ENCODE measurements around the gene ZNF177.

The ZNF177 gene

DNA sequence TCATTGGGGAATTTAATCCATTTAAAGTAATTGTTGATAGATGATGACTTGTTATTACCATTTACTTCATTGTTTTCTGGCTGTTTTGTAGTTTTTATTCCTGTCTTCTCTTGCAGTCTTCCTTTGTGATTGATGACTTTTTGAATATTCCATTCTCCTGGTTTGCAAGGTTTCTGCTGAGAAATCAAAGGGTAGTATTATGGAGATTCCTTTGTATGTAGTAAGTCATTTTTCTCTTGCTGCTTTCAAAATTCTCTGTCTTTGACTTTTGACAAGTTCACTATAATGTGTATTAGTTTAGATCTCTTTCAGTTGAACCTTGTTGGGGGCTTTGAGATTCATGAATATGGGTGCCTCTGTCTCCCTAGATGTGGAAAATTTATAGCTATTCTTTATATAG, 32.8 kb upstream of the ZNF177 start:
- no peak overlapping the region for H3K4me3 ChIP-seq (ENCODE audit: low read length)
- no peak for DNase-seq (ENCODE audit: low read depth)
- TF ChIP-seq, protein P1, sequence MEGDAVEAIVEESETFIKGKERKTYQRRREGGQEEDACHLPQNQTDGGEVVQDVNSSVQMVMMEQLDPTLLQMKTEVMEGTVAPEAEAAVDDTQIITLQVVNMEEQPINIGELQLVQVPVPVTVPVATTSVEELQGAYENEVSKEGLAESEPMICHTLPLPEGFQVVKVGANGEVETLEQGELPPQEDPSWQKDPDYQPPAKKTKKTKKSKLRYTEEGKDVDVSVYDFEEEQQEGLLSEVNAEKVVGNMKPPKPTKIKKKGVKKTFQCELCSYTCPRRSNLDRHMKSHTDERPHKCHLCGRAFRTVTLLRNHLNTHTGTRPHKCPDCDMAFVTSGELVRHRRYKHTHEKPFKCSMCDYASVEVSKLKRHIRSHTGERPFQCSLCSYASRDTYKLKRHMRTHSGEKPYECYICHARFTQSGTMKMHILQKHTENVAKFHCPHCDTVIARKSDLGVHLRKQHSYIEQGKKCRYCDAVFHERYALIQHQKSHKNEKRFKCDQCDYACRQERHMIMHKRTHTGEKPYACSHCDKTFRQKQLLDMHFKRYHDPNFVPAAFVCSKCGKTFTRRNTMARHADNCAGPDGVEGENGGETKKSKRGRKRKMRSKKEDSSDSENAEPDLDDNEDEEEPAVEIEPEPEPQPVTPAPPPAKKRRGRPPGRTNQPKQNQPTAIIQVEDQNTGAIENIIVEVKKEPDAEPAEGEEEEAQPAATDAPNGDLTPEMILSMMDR (conservative IDR thresholded peaks at IDR 0.05; ENCODE audit: low read depth, low read length) = no peak

DNA sequence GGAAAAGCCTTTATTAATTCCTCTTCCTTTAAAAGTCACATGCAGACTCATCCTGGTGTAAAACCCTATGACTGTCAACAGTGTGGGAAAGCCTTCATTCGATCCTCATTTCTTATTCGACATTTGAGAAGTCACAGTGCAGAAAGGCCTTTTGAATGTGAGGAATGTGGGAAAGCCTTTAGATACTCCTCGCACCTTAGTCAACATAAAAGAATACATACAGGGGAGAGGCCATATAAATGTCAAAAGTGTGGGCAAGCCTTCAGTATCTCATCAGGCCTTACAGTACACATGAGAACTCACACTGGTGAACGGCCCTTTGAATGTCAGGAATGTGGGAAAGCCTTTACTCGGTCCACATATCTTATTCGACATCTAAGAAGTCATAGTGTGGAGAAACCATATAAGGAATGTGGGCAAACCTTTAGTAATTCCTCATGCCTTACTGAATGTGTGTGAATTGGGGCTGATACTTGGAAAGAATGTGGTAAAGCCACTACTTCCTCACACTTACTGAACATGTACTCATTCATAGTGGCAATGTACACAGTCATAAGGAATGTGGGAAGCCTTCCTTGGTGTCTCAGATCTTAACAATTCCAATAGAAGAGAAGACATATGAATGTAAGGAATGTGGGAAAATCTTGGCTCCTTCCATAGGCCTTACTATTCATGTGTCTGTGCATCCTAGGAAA, 20.1 kb upstream of the ZNF177 start:
- H3K4me3 ChIP-seq (ENCODE audit: low read length) = no peak overlapping the region
- TF ChIP-seq, protein P1 (conservative IDR thresholded peaks at IDR 0.05; ENCODE audit: low read depth, low read length) = no peak
- no peak for DNase-seq (ENCODE audit: low read depth)

DNA sequence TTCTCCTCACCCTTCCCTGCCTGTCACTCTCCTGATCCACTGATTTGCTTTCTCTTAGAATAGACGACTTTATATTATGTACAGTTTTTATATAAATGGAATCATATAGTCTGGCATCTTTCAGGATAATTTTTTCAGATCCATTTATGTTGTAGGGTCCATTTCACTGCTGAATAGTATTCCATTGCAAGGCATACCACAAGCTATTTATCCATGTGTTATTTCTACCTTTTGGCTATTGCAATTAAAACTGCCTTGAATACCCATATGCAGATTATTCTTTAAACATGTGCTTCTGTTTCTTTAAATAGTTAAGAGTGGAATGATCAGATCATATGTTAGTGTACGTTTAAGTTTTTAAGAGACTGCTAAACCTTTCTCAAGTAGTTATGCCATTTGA, 17.8 kb upstream of the ZNF177 start:
- H3K4me3 ChIP-seq (ENCODE audit: low read length) = no peak overlapping the region
- DNase-seq (ENCODE audit: low read depth) = no peak
- TF ChIP-seq, protein P1 (conservative IDR thresholded peaks at IDR 0.05; ENCODE audit: low read depth, low read length) = no peak

DNA sequence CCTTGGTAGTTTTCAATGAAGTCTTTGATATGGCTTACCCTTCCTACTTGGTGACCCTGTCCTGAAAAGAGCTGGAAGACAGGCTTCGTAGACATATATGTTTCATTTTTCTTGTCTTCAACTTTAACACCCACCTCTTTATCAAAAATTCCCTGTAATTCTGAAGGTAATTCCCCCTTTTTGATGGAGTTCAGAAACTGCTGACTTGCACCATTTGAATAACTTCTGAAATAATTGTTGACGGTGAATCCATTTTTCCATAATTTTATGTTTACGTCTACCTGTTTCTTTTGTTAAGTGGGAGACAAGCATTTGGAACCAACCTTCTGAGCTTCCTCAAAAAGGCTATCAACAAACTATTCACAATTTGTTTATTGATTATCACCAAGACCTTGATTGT, 14.6 kb upstream of the ZNF177 start:
- TF ChIP-seq, protein P1 (conservative IDR thresholded peaks at IDR 0.05; ENCODE audit: low read depth, low read length) = no peak
- no peak for DNase-seq (ENCODE audit: low read depth)
- no peak overlapping the region for H3K4me3 ChIP-seq (ENCODE audit: low read length)

DNA sequence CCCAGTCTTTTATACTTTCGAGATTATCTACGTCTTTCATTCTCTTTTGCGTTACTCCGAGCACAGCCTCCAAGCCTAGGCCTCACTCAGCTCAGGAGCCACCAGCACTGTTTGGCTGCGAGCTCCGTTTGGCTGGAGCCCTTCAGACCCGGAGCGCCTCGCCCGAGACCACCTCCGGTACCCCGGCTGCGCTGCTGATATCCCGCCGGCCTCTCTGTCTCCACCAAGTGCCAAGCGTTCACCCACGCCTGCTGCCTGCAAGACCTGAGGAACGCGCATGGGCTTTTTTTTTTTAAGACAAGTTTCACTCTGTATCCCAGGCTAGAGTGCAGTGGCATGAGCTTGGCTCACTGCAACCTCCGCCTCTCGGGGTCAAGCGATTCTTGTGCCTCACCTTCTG, 14.1 kb upstream of the ZNF177 start:
- no peak for DNase-seq (ENCODE audit: low read depth)
- no peak overlapping the region for H3K4me3 ChIP-seq (ENCODE audit: low read length)
- TF ChIP-seq, protein P1 (conservative IDR thresholded peaks at IDR 0.05; ENCODE audit: low read depth, low read length) = no peak

DNA sequence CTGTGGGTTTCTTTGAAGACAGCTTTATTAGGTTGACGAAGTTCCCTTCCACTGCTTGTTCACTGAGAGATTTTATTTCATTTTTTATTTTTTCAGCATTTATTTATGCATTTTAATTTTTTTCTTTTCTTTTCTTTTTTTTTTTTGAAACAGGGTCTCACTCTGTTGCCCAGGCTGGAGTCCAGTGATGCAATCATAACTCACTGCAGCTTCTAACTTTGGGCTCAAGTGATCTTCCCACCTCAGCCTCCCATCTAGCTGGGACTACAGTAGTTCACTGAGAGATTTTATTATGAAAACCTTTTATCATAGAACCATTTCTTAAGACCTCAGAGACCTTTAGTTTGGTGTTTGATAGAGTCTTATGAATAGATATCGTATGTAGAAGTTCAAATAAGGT, 10.3 kb upstream of the ZNF177 start:
- no peak overlapping the region for H3K4me3 ChIP-seq (ENCODE audit: low read length)
- TF ChIP-seq, protein P1 (conservative IDR thresholded peaks at IDR 0.05; ENCODE audit: low read depth, low read length) = no peak
- DNase-seq (ENCODE audit: low read depth) = no peak

DNA sequence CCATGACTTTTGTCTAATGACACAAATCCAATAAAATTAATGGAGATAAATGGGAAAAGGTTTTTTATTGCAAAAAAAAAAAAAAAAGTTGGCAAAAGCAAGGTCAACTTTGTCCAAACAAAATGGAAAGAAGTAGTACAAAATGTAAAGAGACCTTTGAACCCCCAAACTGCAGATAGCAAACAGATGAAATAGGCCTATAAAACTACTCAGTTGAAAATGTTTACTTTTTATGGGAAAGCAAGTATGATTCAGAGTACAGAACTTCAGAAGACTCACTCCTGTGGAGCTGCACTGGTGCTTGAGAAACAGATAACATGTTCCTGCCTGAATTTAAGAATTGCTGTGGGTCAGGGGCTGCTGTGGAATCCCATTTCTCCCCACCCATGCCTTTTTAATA, 9.8 kb upstream of the ZNF177 start:
- no peak overlapping the region for H3K4me3 ChIP-seq (ENCODE audit: low read length)
- no peak for DNase-seq (ENCODE audit: low read depth)
- TF ChIP-seq, protein P1 (conservative IDR thresholded peaks at IDR 0.05; ENCODE audit: low read depth, low read length) = no peak
